ENCODE results near the gene CNKSR2.

- TF ChIP-seq CTCF (IDR thresholded peaks at IDR 0.05 in 2 of 3, conservative IDR thresholded peaks at IDR 0.05 in 1 of 3; ENCODE audit: borderline replicate concordance in 1 of 3, insufficient read depth in 1 of 3, low read depth in 2 of 3, low read length in 2 of 3): no peak
- no peak for TF ChIP-seq POLR2A (IDR thresholded peaks at IDR 0.05; ENCODE audit: borderline replicate concordance, extremely low read depth, insufficient read depth, insufficient read length)
- no peak for TF ChIP-seq JUND (IDR thresholded peaks at IDR 0.05)
- TF ChIP-seq EZH2 (IDR thresholded peaks at IDR 0.05): no peak
- TF ChIP-seq ZBTB33 (IDR thresholded peaks at IDR 0.05; ENCODE audit: extremely low read depth, insufficient replicate concordance, low read length): no peak
- TF ChIP-seq POLR2AphosphoS5 (IDR thresholded peaks at IDR 0.05; ENCODE audit: low read depth, low read length): no peak
- no peak for TF ChIP-seq REST (IDR thresholded peaks at IDR 0.05; ENCODE audit: low read depth)
- TF ChIP-seq EGR1 (IDR thresholded peaks at IDR 0.05; ENCODE audit: low read depth): no peak
- TF ChIP-seq MAX (IDR thresholded peaks at IDR 0.05): no peak
Observed at GRCh38 chrX:21639775-21640174, 265.6 kb downstream of the CNKSR2 start.

Data from HCT116 (cell line).